ENCODE measurements around the gene TMEM86B. TPM values are rescaled to one million over a fixed set of nuclear protein-coding genes. Genes with fewer than 3 reads are reported as not detected.
A peak's percentile ranks its signal among the peaks of the same experiment; 100 is the strongest.

Gene TMEM86B
- total and polyA plus RNA-seq, 3 experiments from 2014 or later = 2.9 to 10.3 (median 8.5) TPM

- Histone ChIP-seq H3K4me3 (ENCODE audit: low read length) (no peak overlapping the region), H3K27me3 (ENCODE audit: insufficient read depth, low read length, poor library complexity, severe bottlenecking) (no peaks in the 10 kb centered on the region), H3K4me1 (ENCODE audit: insufficient read depth, low read length) (peaks cover 6% of the 10 kb centered on the region), H3K27ac (ENCODE audit: low read depth, low read length) (no peak overlapping the region), H3K9me3 (ENCODE audit: low read length) (no peaks in the 10 kb centered on the region), H3K36me3 (ENCODE audit: insufficient read depth, low read length) (peaks cover 86% of the 10 kb centered on the region)
- peak overlapping the region in 3 of 8 donors; percentile 36 to 70 (median 52) for H3K27ac Mint-ChIP-seq
- no peaks in the 10 kb centered on the region for H3K9me3 Mint-ChIP-seq
- peaks cover 4 to 8% (median 4%) of the 10 kb centered on the region in 3 donors for H3K4me1 Mint-ChIP-seq
- peaks cover 0 to 87% (median 9%) of the 10 kb centered on the region in 3 donors for H3K36me3 Mint-ChIP-seq
- H3K4me3 Mint-ChIP-seq = no peak overlapping the region
- CTCF ChIA-PET = no interaction called here
- POLR2A ChIA-PET = no interaction called here
- no peak for DNase-seq
- H3K27me3 Mint-ChIP-seq = no peaks in the 10 kb centered on the region
Measured at GRCh38 chr19:55242517-55242916, 14.0 kb upstream of the TMEM86B start.

- H3K9me3 Mint-ChIP-seq = no peaks in the 10 kb centered on the region
- H3K27ac Mint-ChIP-seq = no peak overlapping the region
- Histone ChIP-seq H3K9me3 (ENCODE audit: low read length) (no peaks in the 10 kb centered on the region), H3K27ac (ENCODE audit: low read depth, low read length) (no peak overlapping the region), H3K4me1 (ENCODE audit: insufficient read depth, low read length) (peaks cover 1% of the 10 kb centered on the region), H3K4me3 (ENCODE audit: low read length) (no peak overlapping the region), H3K36me3 (ENCODE audit: insufficient read depth, low read length) (peaks cover 91% of the 10 kb centered on the region), H3K27me3 (ENCODE audit: insufficient read depth, low read length, poor library complexity, severe bottlenecking) (no peaks in the 10 kb centered on the region)
- no peaks in the 10 kb centered on the region for H3K27me3 Mint-ChIP-seq
- ChIA-PET CTCF (interaction anchor here (0.6 kb wide), 1 partner anchor 10 kb away, joined by 3 read pairs; no protein-coding TSS in a partner anchor), POLR2A (no interaction called here)
- no peak for DNase-seq
- peaks cover 0 to 90% (median 12%) of the 10 kb centered on the region in 3 donors for H3K36me3 Mint-ChIP-seq
- no peak overlapping the region for H3K4me3 Mint-ChIP-seq
- H3K4me1 Mint-ChIP-seq = peaks cover 2 to 4% (median 3%) of the 10 kb centered on the region in 3 donors
Measured at GRCh38 chr19:55241935-55242464, 13.4 kb upstream of the TMEM86B start.

DNA sequence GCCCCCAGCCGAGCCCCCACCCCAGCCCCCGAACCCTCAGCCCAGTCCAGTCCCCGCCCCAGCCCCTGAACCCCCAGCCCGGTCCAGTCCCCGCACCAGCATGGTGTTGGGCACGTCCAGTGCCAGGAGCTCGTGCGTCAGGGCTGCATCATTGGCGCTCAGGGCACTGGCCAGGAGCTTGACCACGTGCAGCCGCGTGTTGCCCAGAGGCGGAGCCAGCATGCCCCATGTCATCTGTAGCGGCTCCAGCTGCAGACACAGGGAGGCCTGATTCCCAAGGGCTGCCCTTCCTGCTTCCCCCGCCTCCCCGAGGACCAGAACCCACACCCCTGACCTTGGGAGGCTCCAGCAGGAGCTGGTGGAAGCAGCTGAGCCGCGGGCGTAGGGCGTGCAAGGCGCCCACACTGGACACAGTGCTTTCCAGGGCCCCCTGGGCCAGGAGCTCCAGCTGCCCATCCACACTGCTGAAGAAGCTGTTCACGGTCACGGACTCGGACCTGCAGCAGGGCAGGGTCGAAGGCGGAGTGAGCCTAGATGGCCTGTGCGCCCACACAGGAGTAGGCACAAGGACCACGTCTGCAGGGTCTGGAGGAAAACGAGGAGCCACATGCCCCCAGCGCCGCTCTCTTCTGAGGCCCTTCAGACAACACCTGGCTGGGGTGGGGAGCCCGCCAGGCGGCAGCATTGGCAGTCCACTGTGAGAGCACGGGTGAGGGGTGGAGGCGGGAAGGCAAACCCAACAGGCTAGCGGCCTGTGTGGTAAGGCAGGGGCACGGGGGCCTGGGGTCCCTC, 12.8 kb upstream of the TMEM86B start:
- ChIA-PET CTCF (interaction anchor here (0.6 kb wide), 1 partner anchor 11 kb away, joined by 3 read pairs; no protein-coding TSS in a partner anchor), POLR2A (no interaction called here)
- peaks cover 2 to 4% (median 3%) of the 10 kb centered on the region in 3 donors for H3K4me1 Mint-ChIP-seq
- no peak overlapping the region for H3K4me3 Mint-ChIP-seq
- no peaks in the 10 kb centered on the region for H3K9me3 ChIP-seq (ENCODE audit: low read length)
- peaks cover 93% of the 10 kb centered on the region for H3K36me3 ChIP-seq (ENCODE audit: insufficient read depth, low read length)
- DNase-seq = no peak
- no peaks in the 10 kb centered on the region for H3K9me3 Mint-ChIP-seq
- H3K36me3 Mint-ChIP-seq = peaks cover 0 to 93% (median 12%) of the 10 kb centered on the region in 3 donors
- H3K27me3 ChIP-seq (ENCODE audit: insufficient read depth, low read length, poor library complexity, severe bottlenecking) = no peaks in the 10 kb centered on the region
- no peaks in the 10 kb centered on the region for H3K4me1 ChIP-seq (ENCODE audit: insufficient read depth, low read length)
- H3K27ac ChIP-seq (ENCODE audit: low read depth, low read length) = no peak overlapping the region
- no peaks in the 10 kb centered on the region for H3K27me3 Mint-ChIP-seq
- peak overlapping the region in 1 of 8 donors; percentile 91 for H3K27ac Mint-ChIP-seq
- no peak overlapping the region for H3K4me3 ChIP-seq (ENCODE audit: low read length)

DNA sequence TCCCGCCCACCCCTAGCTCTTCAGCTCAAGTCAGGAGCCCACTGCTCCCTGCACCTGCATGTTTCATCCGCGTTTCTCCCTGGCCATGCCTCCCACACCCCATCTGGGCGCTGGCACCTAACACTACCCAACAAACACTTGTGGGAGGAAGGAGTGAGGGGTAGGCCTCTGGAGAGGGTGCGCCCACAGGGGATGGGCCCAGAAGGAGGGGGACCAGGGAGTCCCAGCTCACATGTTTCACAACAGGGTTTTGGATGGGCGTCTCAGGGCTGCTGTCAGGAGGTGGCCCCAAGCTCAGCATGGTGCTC, 12.1 kb upstream of the TMEM86B start:
- POLR2A ChIA-PET = no interaction called here
- CTCF ChIA-PET = interaction anchor here (1.8 kb wide), 1 partner anchor 19 kb away, joined by 4 read pairs; no protein-coding TSS in a partner anchor
- H3K36me3 Mint-ChIP-seq = peaks cover 0 to 93% (median 12%) of the 10 kb centered on the region in 3 donors

DNA sequence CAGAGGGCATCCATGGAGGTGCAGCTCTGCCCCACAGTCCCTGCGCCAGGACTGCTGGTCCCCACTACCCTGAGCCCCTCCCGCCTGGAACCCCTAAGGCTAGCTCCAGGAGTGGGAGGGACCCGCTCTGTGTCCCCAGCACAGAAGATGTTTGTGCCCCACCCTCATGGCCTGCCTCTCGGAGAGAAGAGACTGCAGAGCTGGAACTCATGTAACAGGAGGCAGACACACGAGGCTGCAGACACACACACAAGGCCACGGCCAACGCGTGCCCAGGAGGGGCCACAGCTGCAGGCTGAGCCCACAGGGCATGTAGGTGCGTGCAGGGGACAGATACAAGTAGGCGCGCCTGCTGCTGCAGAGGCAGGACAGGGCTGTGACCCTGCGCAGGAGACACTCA, 10.4 kb upstream of the TMEM86B start:
- DNase-seq = no peak
- no peak overlapping the region for H3K27ac ChIP-seq (ENCODE audit: low read depth, low read length)
- no peaks in the 10 kb centered on the region for H3K4me1 ChIP-seq (ENCODE audit: insufficient read depth, low read length)
- Mint-ChIP-seq H3K36me3 (peaks cover 4 to 89% (median 17%) of the 10 kb centered on the region in 3 donors), H3K9me3 (no peaks in the 10 kb centered on the region), H3K4me3 (peak overlapping the region in 1 of 7 donors; percentile 63), H3K27ac (no peak overlapping the region), H3K27me3 (no peaks in the 10 kb centered on the region), H3K4me1 (peaks cover 3 to 9% (median 8%) of the 10 kb centered on the region in 3 donors)
- ChIA-PET CTCF (interaction anchor here (1.8 kb wide), 1 partner anchor 21 kb away, joined by 4 read pairs; no protein-coding TSS in a partner anchor), POLR2A (no interaction called here)
- no peaks in the 10 kb centered on the region for H3K27me3 ChIP-seq (ENCODE audit: insufficient read depth, low read length, poor library complexity, severe bottlenecking)
- peaks cover 88% of the 10 kb centered on the region for H3K36me3 ChIP-seq (ENCODE audit: insufficient read depth, low read length)
- H3K4me3 ChIP-seq (ENCODE audit: low read length) = no peak overlapping the region
- no peaks in the 10 kb centered on the region for H3K9me3 ChIP-seq (ENCODE audit: low read length)

More for the DNA sequence above, 12.1 kb upstream of the TMEM86B start:
- Histone ChIP-seq H3K4me3 (ENCODE audit: low read length) (no peak overlapping the region), H3K27me3 (ENCODE audit: insufficient read depth, low read length, poor library complexity, severe bottlenecking) (no peaks in the 10 kb centered on the region), H3K4me1 (ENCODE audit: insufficient read depth, low read length) (no peaks in the 10 kb centered on the region), H3K9me3 (ENCODE audit: low read length) (no peaks in the 10 kb centered on the region), H3K36me3 (ENCODE audit: insufficient read depth, low read length) (peaks cover 94% of the 10 kb centered on the region), H3K27ac (ENCODE audit: low read depth, low read length) (no peak overlapping the region)
- H3K9me3 Mint-ChIP-seq = no peaks in the 10 kb centered on the region
- no peaks in the 10 kb centered on the region for H3K27me3 Mint-ChIP-seq
- no peak for DNase-seq
- peaks cover 2 to 4% (median 3%) of the 10 kb centered on the region in 3 donors for H3K4me1 Mint-ChIP-seq
- no peak overlapping the region for H3K27ac Mint-ChIP-seq
- H3K4me3 Mint-ChIP-seq = no peak overlapping the region

DNA sequence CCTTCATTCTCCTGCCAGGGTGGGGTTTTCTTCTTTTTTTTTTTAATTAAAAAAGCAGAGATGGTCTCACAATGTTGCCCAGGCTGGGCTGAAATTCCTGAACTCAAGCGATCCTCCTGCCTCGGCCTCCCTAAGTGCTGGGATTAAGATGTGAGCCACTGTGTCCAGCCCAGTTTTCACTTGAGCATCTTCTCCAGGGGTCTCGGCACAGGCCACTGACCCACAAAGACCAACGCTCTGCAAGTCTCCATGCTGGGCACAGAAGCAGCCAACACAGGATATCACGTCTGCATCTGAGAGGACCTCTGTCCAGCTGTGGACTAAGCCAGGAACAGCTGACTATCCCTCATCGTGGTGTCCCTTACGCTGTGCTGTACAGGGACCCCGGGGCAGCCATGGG, 9.5 kb upstream of the TMEM86B start:
- Mint-ChIP-seq H3K4me3 (no peak overlapping the region), H3K27me3 (no peaks in the 10 kb centered on the region), H3K9me3 (no peaks in the 10 kb centered on the region), H3K27ac (no peak overlapping the region), H3K36me3 (peaks cover 4 to 90% (median 17%) of the 10 kb centered on the region in 3 donors), H3K4me1 (peaks cover 6 to 9% (median 8%) of the 10 kb centered on the region in 3 donors)
- Histone ChIP-seq H3K36me3 (ENCODE audit: insufficient read depth, low read length) (peaks cover 85% of the 10 kb centered on the region), H3K27me3 (ENCODE audit: insufficient read depth, low read length, poor library complexity, severe bottlenecking) (no peaks in the 10 kb centered on the region), H3K9me3 (ENCODE audit: low read length) (no peaks in the 10 kb centered on the region), H3K27ac (ENCODE audit: low read depth, low read length) (no peak overlapping the region), H3K4me1 (ENCODE audit: insufficient read depth, low read length) (no peaks in the 10 kb centered on the region), H3K4me3 (ENCODE audit: low read length) (no peak overlapping the region)
- no peak for DNase-seq
- POLR2A ChIA-PET = no interaction called here
- CTCF ChIA-PET = no interaction called here

GRCh38 chr19:55232986-55233385, 4.4 kb upstream of the TMEM86B start:
- DNase-seq = no peak
- ChIA-PET CTCF (no interaction called here), POLR2A (no interaction called here)
- H3K4me3 Mint-ChIP-seq = no peak overlapping the region
- no peak overlapping the region for H3K27ac ChIP-seq (ENCODE audit: low read depth, low read length)
- peaks cover 68% of the 10 kb centered on the region for H3K36me3 ChIP-seq (ENCODE audit: insufficient read depth, low read length)
- no peaks in the 10 kb centered on the region for H3K9me3 ChIP-seq (ENCODE audit: low read length)
- peak overlapping the region in 2 of 8 donors; percentile 31 to 75 for H3K27ac Mint-ChIP-seq
- H3K4me1 Mint-ChIP-seq = peaks cover 4 to 7% (median 4%) of the 10 kb centered on the region in 3 donors
- no peaks in the 10 kb centered on the region for H3K27me3 ChIP-seq (ENCODE audit: insufficient read depth, low read length, poor library complexity, severe bottlenecking)
- H3K36me3 Mint-ChIP-seq = peaks cover 4 to 90% (median 14%) of the 10 kb centered on the region in 3 donors
- H3K27me3 Mint-ChIP-seq = no peaks in the 10 kb centered on the region
- H3K4me1 ChIP-seq (ENCODE audit: insufficient read depth, low read length) = no peaks in the 10 kb centered on the region
- H3K9me3 Mint-ChIP-seq = no peaks in the 10 kb centered on the region
- no peak overlapping the region for H3K4me3 ChIP-seq (ENCODE audit: low read length)

- H3K27ac ChIP-seq (ENCODE audit: low read depth, low read length) = no peak overlapping the region
- ChIA-PET CTCF (no interaction called here), POLR2A (no interaction called here)
- no peaks in the 10 kb centered on the region for H3K9me3 ChIP-seq (ENCODE audit: low read length)
- no peak overlapping the region for H3K4me3 ChIP-seq (ENCODE audit: low read length)
- H3K36me3 ChIP-seq (ENCODE audit: insufficient read depth, low read length) = peaks cover 61% of the 10 kb centered on the region
- H3K4me3 Mint-ChIP-seq = no peak overlapping the region
- no peaks in the 10 kb centered on the region for H3K4me1 ChIP-seq (ENCODE audit: insufficient read depth, low read length)
- H3K27me3 ChIP-seq (ENCODE audit: insufficient read depth, low read length, poor library complexity, severe bottlenecking) = no peaks in the 10 kb centered on the region
- H3K4me1 Mint-ChIP-seq = peaks cover 4 to 7% (median 4%) of the 10 kb centered on the region in 3 donors
- DNase-seq = no peak
- no peaks in the 10 kb centered on the region for H3K9me3 Mint-ChIP-seq
- H3K27me3 Mint-ChIP-seq = no peaks in the 10 kb centered on the region
- H3K27ac Mint-ChIP-seq = peak overlapping the region in 1 of 8 donors; percentile 42
- H3K36me3 Mint-ChIP-seq = peaks cover 4 to 89% (median 14%) of the 10 kb centered on the region in 3 donors
Measured at GRCh38 chr19:55232286-55232602, 3.7 kb upstream of the TMEM86B start.

Measured in CD8-positive, alpha-beta memory T cell (primary cell).